ENCODE results near the gene AK9. TPM values are rescaled to one million over a fixed set of nuclear protein-coding genes. Genes with fewer than 3 reads are reported as not detected.

AK9 gene
- total and polyA plus RNA-seq, 2 of the 8 experiments (the other 6 are each of a cell fraction or from before 2014, with no cell fraction given): 1.8 to 2.2 TPM

GRCh38 chr6:109720311-109720710 is 29.3 kb upstream of the AK9 start (continued):
- TF ChIP-seq RAD21 (IDR thresholded peaks at IDR 0.05 in 1 of 2, conservative IDR thresholded peaks at IDR 0.05 in 1 of 2; ENCODE audit: low read depth in 2 of 2, low read length in 2 of 2) (no peak), SAP30 (IDR thresholded peaks at IDR 0.05; ENCODE audit: insufficient read depth, insufficient replicate concordance, low read length) (no peak), BRCA1 (IDR thresholded peaks at IDR 0.05; ENCODE audit: low read depth, low read length) (no peak), SP2 (IDR thresholded peaks at IDR 0.05; ENCODE audit: low read length) (no peak)
